HG03571 (cell line): ENCODE results near the gene APOL1.
"Not testable (repeated sequence)": the region's sequence is repeated elsewhere in the genome, so short reads cannot be mapped to it uniquely, and the experiment has no call there.

Source experiments
- ATAC-seq: cut with Tn5 transposase; IDR thresholded peaks from one replicate; pipeline ENCODE4 v1.9.1; 2021; ENCODE audit not compliant: unreplicated experiment

The APOL1 gene

GRCh38 chr22:36252754-36253522 lies at the start of gene APOL1:
Gene APOL1 (plus strand): TSS chr22:36253133. CDS start chr22:36254956, 1,823 bp downstream.
- no peak for ATAC-seq

GRCh38 chr22:36203441-36203840 lies 49.5 kb upstream of the APOL1 start:
- not testable (repeated sequence) for ATAC-seq

- ATAC-seq = no peak
Observed at GRCh38 chr22:36204001-36204631, 48.8 kb upstream of the APOL1 start.

DNA sequence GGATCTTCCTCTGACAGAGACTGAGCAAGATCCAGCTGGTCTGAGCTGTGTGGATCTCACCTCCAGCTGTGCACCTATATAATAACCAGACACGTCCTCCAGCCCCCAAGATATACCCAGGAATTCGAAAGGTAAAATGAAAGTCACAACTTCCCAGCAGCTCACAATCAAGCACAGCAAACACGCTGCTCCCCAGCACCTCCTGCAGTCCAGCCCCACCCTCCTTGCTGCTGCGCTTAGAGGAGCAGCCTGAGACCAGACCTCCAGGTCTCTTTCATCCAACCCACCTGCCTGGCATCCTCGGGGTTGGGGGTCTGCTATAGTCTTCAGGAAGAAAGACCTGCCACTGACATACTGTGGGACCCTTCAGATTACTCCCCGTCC lies 48.3 kb upstream of the APOL1 start:
- no peak for ATAC-seq

DNA sequence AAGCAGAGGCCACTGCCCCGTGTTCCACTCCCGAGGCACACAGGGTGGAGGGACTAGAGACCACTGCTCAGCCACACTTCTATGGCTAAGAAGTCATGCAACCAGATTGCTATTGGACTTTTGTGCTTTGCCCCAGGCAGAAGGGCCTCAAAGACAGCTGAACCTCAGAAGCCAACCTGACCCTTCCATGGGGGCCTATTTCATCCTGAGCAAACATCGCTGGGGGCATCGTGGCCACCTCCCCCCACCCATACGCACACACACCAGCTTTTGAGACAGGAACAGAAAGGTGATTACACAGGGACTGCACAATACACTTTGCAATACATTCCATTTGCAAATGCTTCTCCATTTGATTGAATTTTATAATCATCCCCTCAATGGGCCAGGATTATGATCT lies 47.4 kb upstream of the APOL1 start:
- not testable (repeated sequence) for ATAC-seq

DNA sequence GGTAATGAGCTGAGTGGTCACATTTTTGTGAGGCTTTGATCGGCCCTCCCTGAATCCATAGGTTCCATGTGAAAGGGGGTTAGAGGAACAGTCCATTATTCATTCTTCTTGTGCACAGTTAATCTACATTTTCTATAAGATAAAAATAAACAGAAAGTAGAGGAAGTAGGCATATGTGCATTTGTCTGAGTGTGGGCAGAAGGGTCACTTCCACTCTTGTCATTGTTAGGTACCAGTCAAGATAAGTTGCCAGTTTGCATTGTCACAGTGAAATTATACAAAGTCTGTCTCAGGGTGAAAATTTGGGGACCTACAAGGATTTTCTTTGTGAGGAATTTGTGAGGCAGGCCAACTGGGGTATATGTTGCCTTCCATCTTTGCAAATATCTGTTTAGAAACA lies 46.7 kb upstream of the APOL1 start:
- no peak for ATAC-seq

DNA sequence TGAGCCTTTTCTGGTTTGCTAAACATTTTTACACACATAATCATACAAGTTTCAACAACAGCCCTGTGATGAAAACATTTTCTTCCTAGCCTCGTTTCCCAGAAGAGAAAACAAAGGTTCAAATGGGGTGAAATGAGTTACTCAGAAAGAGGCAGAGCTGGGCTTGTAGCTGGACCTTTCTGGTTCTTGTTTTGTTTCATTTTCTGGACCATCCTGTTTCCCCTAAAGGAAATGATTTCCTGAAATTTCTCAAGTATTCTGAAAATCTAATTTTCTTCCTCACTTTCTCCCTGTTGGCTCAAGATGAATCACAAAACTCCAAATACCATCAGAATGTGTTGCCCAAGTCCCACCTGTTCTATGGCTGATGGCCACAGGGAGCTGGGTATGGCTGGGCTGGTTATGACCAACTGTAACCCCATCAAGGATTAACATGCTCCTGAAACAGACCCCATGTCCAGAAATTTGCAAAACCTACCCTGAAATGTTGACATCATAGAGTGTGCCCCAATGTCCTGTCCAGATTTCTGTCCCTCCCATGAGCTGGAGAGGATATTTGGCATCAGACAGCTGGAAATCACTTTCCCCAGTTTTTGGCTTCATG lies 44.7 kb upstream of the APOL1 start:
- no peak for ATAC-seq

DNA sequence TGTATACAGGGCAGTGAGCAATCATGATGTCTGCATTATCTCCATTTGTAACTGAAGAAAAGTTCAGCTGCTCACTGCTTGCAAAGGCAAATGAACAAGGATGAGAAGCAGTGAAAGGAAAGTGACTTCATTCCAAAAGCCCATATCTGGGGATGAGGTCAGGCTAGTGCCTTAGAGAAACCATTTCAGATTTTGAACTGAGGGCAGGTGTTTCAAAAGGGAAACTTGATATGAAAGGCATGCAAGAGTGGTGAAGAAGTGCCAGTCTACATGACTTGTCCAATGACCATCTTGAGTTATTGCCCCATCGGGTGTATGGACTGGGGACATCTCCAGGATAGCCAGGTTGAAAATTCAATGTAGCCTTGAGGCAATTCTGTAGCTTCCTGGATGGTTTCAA lies 44.0 kb upstream of the APOL1 start:
- no peak for ATAC-seq

DNA sequence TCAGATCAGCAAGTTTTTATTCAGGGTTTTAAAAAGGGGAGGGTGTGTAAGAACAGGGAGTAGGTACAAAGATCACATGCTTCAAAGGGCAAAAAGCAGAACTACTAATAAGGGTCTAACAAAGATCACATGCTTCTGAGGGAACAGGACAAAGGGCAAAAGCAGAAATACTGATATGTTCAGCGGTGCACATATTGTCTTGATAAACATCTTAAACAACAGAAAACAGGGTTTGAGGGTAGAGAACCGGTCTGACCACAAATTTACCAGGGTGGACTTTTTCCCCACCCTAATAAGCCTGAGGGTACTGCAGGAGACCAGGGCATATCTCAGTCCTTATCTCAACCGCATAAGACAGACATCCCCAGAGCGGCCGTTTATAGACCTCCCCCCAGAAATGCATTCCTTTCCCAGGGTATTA lies 43.4 kb upstream of the APOL1 start:
- ATAC-seq = not testable (repeated sequence)

- ATAC-seq = no peak
Observed at GRCh38 chr22:36210224-36210623, 42.7 kb upstream of the APOL1 start.

DNA sequence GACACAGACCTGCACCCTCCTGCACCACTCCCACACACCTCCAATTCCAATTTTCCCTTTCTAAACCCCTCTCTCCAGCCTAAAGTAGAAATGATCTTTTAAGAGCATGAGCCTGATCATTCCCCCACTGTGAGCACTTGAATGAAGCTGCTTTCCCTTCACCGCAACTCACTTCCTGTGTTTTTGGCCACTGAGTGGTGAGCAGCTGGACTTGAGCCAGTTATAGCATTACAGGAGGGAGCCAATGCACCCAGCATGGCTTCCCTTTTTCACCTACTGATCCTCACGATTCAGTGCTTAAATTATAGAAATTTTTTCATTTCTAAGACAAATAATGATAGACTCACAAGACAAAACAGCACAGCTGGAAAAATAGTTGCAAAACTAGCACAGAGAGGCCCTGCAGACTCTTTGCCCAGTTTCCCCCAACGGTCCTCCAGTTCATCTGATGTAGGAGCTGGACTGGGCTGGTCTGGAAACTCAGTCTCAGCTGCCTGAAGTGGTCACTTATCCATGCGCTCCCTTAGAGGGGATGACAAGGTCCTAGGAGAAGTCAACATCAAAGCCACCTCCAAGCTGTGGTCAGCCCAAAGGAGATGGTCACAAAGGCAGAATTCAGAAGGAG lies 41.6 kb upstream of the APOL1 start:
- no peak for ATAC-seq

DNA sequence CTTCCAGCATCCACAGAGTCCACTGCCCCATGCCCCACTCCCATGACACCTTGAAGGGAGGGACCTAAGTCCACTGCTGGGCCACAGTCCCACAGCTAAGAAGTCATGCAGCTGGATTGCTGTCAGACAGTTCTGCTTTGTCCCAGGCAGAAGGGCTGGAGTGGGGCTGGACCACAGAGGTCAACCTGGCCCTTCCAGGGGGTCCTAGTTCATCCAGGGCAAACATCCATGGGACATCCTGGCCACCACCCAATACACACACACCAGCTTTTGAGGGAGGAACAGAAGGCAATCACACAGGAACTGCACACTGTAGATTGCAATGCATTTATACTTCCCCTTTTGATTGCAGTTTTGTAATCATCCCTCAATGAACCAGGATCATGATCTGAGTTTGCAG lies 40.0 kb upstream of the APOL1 start:
- no peak for ATAC-seq

DNA sequence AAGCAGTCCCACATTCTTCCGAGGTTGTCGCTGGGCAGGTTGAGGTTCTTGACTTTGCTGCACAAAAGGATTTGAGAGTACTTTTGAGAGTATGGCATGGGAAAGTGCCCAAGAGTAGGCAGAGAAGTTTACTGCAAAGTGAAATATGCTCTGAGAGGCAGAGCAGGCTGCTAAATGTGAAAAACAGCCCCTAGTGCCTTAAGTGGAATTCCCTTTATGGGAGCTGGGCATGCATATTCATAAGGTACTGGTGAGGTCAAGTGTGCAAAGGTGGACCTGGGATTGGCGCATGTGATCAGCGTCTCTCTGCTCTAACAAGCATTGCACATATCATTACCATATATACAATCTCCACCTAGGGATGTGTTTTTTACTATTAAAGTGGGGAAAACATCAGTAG lies 39.3 kb upstream of the APOL1 start:
- no peak for ATAC-seq

GRCh38 chr22:36215981-36216380 lies 37.0 kb upstream of the APOL1 start:
- no peak for ATAC-seq

GRCh38 chr22:36218648-36219193 lies 34.2 kb upstream of the APOL1 start:
- no peak for ATAC-seq

DNA sequence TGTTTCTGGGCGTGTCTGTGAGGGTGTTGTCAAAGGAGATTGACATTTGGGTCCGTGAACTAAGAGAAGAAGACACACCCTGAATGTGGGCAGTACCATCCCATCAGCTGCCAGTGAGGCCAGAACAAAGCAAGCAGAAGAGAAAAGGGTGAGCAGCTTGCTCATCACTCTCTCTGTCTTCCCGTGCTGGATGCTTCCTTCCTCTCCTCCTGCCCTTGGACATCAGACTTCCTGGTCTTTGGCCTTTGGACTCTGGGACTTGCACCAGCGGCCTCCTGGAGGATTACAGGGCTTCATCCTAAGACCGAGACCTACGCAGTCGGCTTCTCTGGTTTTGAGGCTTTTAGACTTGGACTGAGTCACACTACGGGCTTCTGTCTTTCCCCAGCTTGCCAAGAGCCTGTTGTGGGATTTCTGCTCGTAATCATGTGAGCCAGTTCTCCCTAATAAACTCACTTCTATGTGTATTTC lies 32.4 kb upstream of the APOL1 start:
- ATAC-seq = no peak

GRCh38 chr22:36221799-36222751 lies 30.9 kb upstream of the APOL1 start:
- no peak for ATAC-seq

GRCh38 chr22:36222887-36223450 lies 30.0 kb upstream of the APOL1 start:
- no peak for ATAC-seq

DNA sequence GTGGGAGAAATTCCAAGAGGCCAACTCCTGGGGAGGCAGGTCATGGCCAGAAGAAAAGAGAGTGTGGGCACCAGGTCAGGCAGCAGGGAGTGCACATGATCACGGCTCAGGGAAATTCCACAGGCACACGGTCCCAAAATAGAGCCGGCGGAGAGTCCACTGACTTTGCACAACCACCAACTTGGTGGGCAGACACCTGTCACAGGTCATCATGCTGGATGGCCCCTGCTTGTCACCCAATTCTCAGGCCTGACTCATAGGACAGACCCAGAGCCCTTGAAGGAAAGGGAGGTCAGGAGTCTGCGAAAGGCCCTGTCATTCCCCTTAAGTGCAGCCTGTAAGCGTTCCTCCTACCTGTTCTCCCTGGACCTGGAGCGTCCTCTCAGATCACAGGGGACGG lies 29.4 kb upstream of the APOL1 start:
- no peak for ATAC-seq

GRCh38 chr22:36224245-36224644 lies 28.7 kb upstream of the APOL1 start:
- ATAC-seq = no peak
